SK-N-MC (cell line): ENCODE results near the gene KATNAL1.

ENCODE experiments used
- DNase-seq: peaks from one replicate; pipeline ENCODE4 v3.0.0-alpha.2; 2011; ENCODE audit warnings: low read depth, low spot score
- H3K27ac ChIP-seq: fragments of 200-600 bp; sonication (generic); 2 replicates; pipeline ENCODE4 v1.5.1; 2016; ENCODE audit warnings: mixed run types
- H3K36me3 ChIP-seq: fragments of 200-600 bp; sonication (generic); 2 replicates; pipeline ENCODE4 v1.6.1; 2017; ENCODE audit warnings: antibody characterized with exemption, low read length, mixed read lengths; ENCODE audit not compliant: insufficient read depth
- H3K4me3 ChIP-seq: fragments of 200-600 bp; sonication (generic); 2 replicates; pipeline ENCODE4 v1.5.1; 2016
- H3K9ac ChIP-seq: fragments of 200-600 bp; sonication (generic); 2 replicates; pipeline ENCODE4 v1.8.0; 2017; ENCODE audit warnings: mixed run types, mixed read lengths; ENCODE audit not compliant: insufficient read length
- H3K9me3 ChIP-seq: fragments of 200-600 bp; sonication (generic); 2 replicates; pipeline ENCODE4 v1.6.1; 2017; ENCODE audit warnings: low read depth, mild to moderate bottlenecking, antibody characterized with exemption, low read length, moderate library complexity, mixed read lengths
- EZH2 ChIP-seq: fragments of 200-600 bp; sonication (generic); IDR thresholded peaks from one replicate; pipeline ENCODE4 v1.6.1; 2017; ENCODE audit warnings: antibody characterized with exemption
- FOXP2 ChIP-seq: optimal IDR thresholded peaks from 2 replicates; pipeline ENCODE3; 2011; ENCODE audit warnings: mild to moderate bottlenecking, moderate library complexity; ENCODE audit not compliant: insufficient read depth; ENCODE audit errors: extremely low read length, control extremely low read depth
- POLR2AphosphoS5 ChIP-seq: IDR thresholded peaks from 2 replicates; pipeline ENCODE4 v1.6.1; 2012; ENCODE audit warnings: mild to moderate bottlenecking, low read depth, low read length, borderline replicate concordance

The KATNAL1 gene

GRCh38 chr13:30346153-30346788, 38.9 kb upstream of the KATNAL1 start:
- H3K4me3 ChIP-seq = no peak overlapping the region
- H3K9ac ChIP-seq = no peak overlapping the region
- no peaks in the 10 kb centered on the region for H3K36me3 ChIP-seq
- TF ChIP-seq EZH2 (no peak), FOXP2 (no peak), POLR2AphosphoS5 (no peak)
- no peak for DNase-seq
- no peak overlapping the region for H3K27ac ChIP-seq
- no peaks in the 10 kb centered on the region for H3K9me3 ChIP-seq

GRCh38 chr13:30345426-30346100, 38.2 kb upstream of the KATNAL1 start:
- H3K27ac ChIP-seq = no peak overlapping the region
- no peaks in the 10 kb centered on the region for H3K9me3 ChIP-seq
- H3K36me3 ChIP-seq = no peaks in the 10 kb centered on the region
- TF ChIP-seq POLR2AphosphoS5 = no peak
- DNase-seq = no peak
- no peak overlapping the region for H3K9ac ChIP-seq
- H3K4me3 ChIP-seq = no peak overlapping the region

- no peak for DNase-seq
- Histone ChIP-seq H3K4me3 (peak overlapping the region; percentile 55), H3K9ac (peak overlapping the region; percentile 61), H3K9me3 (no peaks in the 10 kb centered on the region), H3K27ac (peak overlapping the region; percentile 87), H3K36me3 (no peaks in the 10 kb centered on the region)
- no peak for TF ChIP-seq POLR2AphosphoS5
- no peak for TF ChIP-seq FOXP2
- no peak for TF ChIP-seq EZH2
Observed at GRCh38 chr13:30341815-30342570, 34.6 kb upstream of the KATNAL1 start.

DNA sequence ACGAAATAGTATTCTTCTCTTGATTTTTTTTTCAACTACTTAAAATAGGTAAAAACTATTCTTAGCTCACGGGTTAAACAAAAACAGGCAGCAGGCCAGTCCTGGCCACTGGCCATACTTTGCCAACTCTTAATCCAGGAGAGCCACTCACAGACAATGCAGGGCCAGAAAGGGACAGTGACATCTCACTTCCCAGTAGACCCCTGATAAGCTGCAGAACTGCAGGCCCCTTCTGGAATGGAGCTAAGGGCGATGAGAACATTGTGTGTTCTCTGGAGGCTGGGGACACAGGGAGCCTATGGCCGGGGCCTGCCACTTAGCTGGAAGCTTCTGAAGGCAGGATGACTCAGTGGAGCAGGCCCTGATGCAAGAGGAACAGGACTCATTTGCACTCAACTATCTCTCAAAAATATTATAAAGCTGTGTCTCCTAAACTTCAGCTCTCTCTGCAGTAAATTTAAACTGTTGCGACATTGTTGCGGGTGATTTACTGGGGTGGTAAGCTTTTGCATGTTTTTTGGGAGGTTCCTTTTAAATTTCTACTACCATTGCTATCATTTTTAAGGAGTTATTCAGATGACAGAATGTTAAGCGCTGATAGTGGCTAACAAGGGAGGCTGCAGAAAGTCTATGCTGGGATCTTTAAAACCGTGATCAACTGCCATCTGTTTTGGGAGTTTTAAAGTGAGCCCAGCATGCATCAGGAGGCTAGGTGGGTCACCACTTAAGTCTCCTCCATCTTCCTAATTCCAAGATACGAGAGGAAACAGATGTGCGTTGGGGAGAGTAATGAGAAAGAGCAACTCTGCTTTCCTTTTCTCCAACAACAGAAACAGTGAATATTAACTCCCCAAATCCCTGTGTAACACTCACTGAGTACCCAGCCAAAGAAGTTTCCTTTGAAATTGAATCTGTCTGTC, 33.2 kb upstream of the KATNAL1 start:
- Histone ChIP-seq H3K36me3 (no peaks in the 10 kb centered on the region), H3K9ac (peak overlapping the region; percentile 5), H3K27ac (peak overlapping the region; percentile 87), H3K9me3 (no peaks in the 10 kb centered on the region), H3K4me3 (peak overlapping the region; percentile 32)
- no peak for DNase-seq
- TF ChIP-seq FOXP2 (no peak), EZH2 (no peak), POLR2AphosphoS5 (no peak)

DNA sequence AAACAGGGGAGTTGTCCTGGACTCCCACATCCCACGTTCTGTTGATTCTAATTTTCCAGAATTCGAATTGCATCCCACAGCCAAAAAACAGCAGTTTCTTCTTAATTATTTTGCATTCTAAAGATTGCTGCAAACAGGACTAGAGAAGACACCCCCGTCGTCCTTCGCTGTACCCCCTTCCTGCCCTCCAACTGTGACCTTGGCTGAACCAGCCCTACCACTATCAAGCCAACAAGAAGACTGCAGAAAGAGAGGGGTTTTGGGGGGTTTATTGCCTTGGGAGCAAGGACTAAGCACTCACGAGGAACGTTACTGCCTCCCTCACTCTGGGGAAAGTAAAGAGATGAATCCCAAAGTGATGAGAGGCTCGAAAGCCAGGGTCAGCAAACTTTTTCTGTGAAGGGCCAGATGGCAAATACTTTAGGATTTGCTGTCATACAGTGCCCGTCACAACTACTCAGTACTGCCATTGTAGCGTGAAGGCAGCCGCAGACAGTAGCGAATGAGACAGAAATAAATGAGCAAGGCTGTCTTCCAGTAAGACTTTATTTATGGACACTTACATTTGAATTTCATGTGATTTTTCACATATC, 32.5 kb upstream of the KATNAL1 start:
- no peak for DNase-seq
- Histone ChIP-seq H3K9me3 (no peaks in the 10 kb centered on the region), H3K27ac (peak overlapping the region; percentile 87), H3K9ac (no peak overlapping the region), H3K36me3 (no peaks in the 10 kb centered on the region), H3K4me3 (no peak overlapping the region)
- TF ChIP-seq FOXP2 = no peak
- TF ChIP-seq EZH2 = no peak
- no peak for TF ChIP-seq POLR2AphosphoS5

- Histone ChIP-seq H3K27ac (no peak overlapping the region), H3K36me3 (no peaks in the 10 kb centered on the region), H3K4me3 (no peak overlapping the region), H3K9ac (no peak overlapping the region), H3K9me3 (no peaks in the 10 kb centered on the region)
- DNase-seq = no peak
- TF ChIP-seq EZH2 (no peak), POLR2AphosphoS5 (no peak), FOXP2 (no peak)
Observed at GRCh38 chr13:30338952-30339351, 31.6 kb upstream of the KATNAL1 start.

- no peak for DNase-seq
- Histone ChIP-seq H3K36me3 (no peaks in the 10 kb centered on the region), H3K9ac (no peak overlapping the region), H3K9me3 (no peaks in the 10 kb centered on the region), H3K4me3 (no peak overlapping the region), H3K27ac (no peak overlapping the region)
- no peak for TF ChIP-seq FOXP2
- no peak for TF ChIP-seq POLR2AphosphoS5
- no peak for TF ChIP-seq EZH2
Observed at GRCh38 chr13:30338331-30338851, 31.0 kb upstream of the KATNAL1 start.
